Uterus (tissue), 2 donors: ENCODE data around the gene ZNF805.

Experiments used
- POLR2A ChIP-seq, 2 donors: fragments of 450-650 bp; IDR thresholded peaks; one replicate each; pipeline ENCODE4 v1.6.1; 2016; ENCODE audit warnings: antibody characterized with exemption in 2 of 2, mild to moderate bottlenecking in 1 of 2, moderate library complexity in 1 of 2
- TF ChIP-seq, protein P1 (sequence below), 4 experiments: fragments of 200-600 bp in 2 of 4; fragments of 450-650 bp in 2 of 4; sonication (generic) in 2 of 4; IDR thresholded peaks; one replicate each; pipeline ENCODE4 v1.5.1; 2016 to 2019; ENCODE audit warnings: antibody characterized with exemption in 4 of 4, mild to moderate bottlenecking in 2 of 4, moderate library complexity in 1 of 4

DNA sequence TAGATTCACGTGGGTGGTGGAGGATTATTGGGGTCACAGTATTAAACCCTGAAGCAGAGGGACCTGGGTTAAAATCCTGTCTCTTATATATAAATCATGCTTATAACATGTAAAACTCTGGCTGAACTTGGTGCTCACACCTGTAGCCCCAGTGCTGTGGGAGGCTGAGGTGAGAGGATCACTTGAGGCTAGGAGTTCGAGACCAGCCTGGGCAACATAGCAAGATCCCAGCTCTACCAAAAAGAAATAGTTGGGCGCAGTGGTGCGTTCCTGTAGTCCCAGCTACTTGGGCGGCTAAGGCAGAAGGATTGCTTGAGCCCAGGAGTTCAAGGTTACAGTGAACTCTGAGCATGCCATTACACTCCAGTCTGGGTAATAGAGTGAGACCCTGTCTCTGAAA, 2.4 kb downstream of the ZNF805 start:
- TF ChIP-seq, protein P1, sequence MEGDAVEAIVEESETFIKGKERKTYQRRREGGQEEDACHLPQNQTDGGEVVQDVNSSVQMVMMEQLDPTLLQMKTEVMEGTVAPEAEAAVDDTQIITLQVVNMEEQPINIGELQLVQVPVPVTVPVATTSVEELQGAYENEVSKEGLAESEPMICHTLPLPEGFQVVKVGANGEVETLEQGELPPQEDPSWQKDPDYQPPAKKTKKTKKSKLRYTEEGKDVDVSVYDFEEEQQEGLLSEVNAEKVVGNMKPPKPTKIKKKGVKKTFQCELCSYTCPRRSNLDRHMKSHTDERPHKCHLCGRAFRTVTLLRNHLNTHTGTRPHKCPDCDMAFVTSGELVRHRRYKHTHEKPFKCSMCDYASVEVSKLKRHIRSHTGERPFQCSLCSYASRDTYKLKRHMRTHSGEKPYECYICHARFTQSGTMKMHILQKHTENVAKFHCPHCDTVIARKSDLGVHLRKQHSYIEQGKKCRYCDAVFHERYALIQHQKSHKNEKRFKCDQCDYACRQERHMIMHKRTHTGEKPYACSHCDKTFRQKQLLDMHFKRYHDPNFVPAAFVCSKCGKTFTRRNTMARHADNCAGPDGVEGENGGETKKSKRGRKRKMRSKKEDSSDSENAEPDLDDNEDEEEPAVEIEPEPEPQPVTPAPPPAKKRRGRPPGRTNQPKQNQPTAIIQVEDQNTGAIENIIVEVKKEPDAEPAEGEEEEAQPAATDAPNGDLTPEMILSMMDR (IDR thresholded peaks at IDR 0.05) = no peak
- no peak for TF ChIP-seq POLR2A (IDR thresholded peaks at IDR 0.05)
